Neural crest cell (in vitro differentiated cells): ENCODE results near the gene IGF2BP3. TPM values are rescaled to one million over a fixed set of nuclear protein-coding genes. Genes with fewer than 3 reads are reported as not detected.

ENCODE experiments used
- DNase-seq: peaks from one replicate; pipeline ENCODE4 v3.0.0; 2021; ENCODE audit warnings: low read depth, mixed read lengths, low spot score
- H3K27ac Mint-ChIP-seq: one replicate; pipeline ENCODE4 v1.8.0; 2021; ENCODE audit warnings: mild to moderate bottlenecking, mixed read lengths; ENCODE audit not compliant: unreplicated experiment
- H3K27me3 Mint-ChIP-seq: 2 replicates; pipeline ENCODE4 v1.8.0; 2021; ENCODE audit warnings: low read depth, mild to moderate bottlenecking, mixed read lengths
- H3K36me3 Mint-ChIP-seq: 2 replicates; pipeline ENCODE4 v1.8.0; 2021; ENCODE audit warnings: low read depth, mild to moderate bottlenecking, mixed read lengths
- H3K4me1 Mint-ChIP-seq: 2 replicates; pipeline ENCODE4 v1.8.0; 2021; ENCODE audit warnings: mixed read lengths
- H3K4me3 Mint-ChIP-seq: one replicate; pipeline ENCODE4 v1.8.0; 2021; ENCODE audit warnings: mild to moderate bottlenecking, mixed read lengths
- H3K9me3 Mint-ChIP-seq: 2 replicates; pipeline ENCODE4 v1.8.0; 2021; ENCODE audit warnings: mixed read lengths
- CTCF ChIP-seq: fragments of 200-600 bp; sonication (generic); conservative IDR thresholded peaks from 2 replicates; pipeline ENCODE4 v1.5.0; 2021; ENCODE audit warnings: antibody characterized with exemption, mild to moderate bottlenecking
- total RNA-seq: library from RNA; stranded (reverse); gene quantifications from 2 replicates; pipeline ENCODE4 v1.2.1, GENCODE V29; 2021

IGF2BP3 gene
- total RNA-seq, 1 donor from 2014 or later = 117 TPM

- Mint-ChIP-seq H3K4me3 (no peak overlapping the region), H3K36me3 (peaks cover 6% of the 10 kb centered on the region), H3K27ac (no peak overlapping the region), H3K4me1 (peaks cover 27% of the 10 kb centered on the region), H3K9me3 (no peaks in the 10 kb centered on the region), H3K27me3 (no peaks in the 10 kb centered on the region)
- no peak for TF ChIP-seq CTCF
- no peak for DNase-seq
Measured at GRCh38 chr7:23450518-23450917, 19.8 kb downstream of the IGF2BP3 start.

- Mint-ChIP-seq H3K27ac (no peak overlapping the region), H3K9me3 (no peaks in the 10 kb centered on the region), H3K4me3 (no peak overlapping the region), H3K27me3 (no peaks in the 10 kb centered on the region), H3K36me3 (peaks cover 6% of the 10 kb centered on the region), H3K4me1 (peaks cover 22% of the 10 kb centered on the region)
- no peak for DNase-seq
- no peak for TF ChIP-seq CTCF
Measured at GRCh38 chr7:23449941-23450340, 20.4 kb downstream of the IGF2BP3 start.

- Mint-ChIP-seq H3K27me3 (no peaks in the 10 kb centered on the region), H3K4me3 (no peak overlapping the region), H3K4me1 (peaks cover 4% of the 10 kb centered on the region), H3K36me3 (peaks cover 3% of the 10 kb centered on the region), H3K27ac (no peak overlapping the region), H3K9me3 (no peaks in the 10 kb centered on the region)
- DNase-seq = no peak
- TF ChIP-seq CTCF = no peak
Measured at GRCh38 chr7:23445326-23445725, 25.0 kb downstream of the IGF2BP3 start.

- H3K9me3 Mint-ChIP-seq = no peaks in the 10 kb centered on the region
Measured at GRCh38 chr7:23443974-23444373, 26.3 kb downstream of the IGF2BP3 start.

GRCh38 chr7:23438171-23438570 is 32.1 kb downstream of the IGF2BP3 start:
- Mint-ChIP-seq H3K27ac (no peak overlapping the region), H3K4me1 (peaks cover 17% of the 10 kb centered on the region), H3K36me3 (peaks cover 4% of the 10 kb centered on the region)

More at GRCh38 chr7:23443974-23444373, 26.3 kb downstream of the IGF2BP3 start:
- no peak for DNase-seq
- no peak overlapping the region for H3K27ac Mint-ChIP-seq
- H3K27me3 Mint-ChIP-seq = no peaks in the 10 kb centered on the region
- H3K36me3 Mint-ChIP-seq = peaks cover 5% of the 10 kb centered on the region
- no peak overlapping the region for H3K4me3 Mint-ChIP-seq
- peaks cover 2% of the 10 kb centered on the region for H3K4me1 Mint-ChIP-seq
- TF ChIP-seq CTCF = no peak

More at GRCh38 chr7:23438171-23438570, 32.1 kb downstream of the IGF2BP3 start:
- Mint-ChIP-seq H3K4me3 (no peak overlapping the region), H3K9me3 (no peaks in the 10 kb centered on the region), H3K27me3 (no peaks in the 10 kb centered on the region)
- DNase-seq = no peak
- TF ChIP-seq CTCF = no peak
